ENCODE results near the gene PRPF19. TPM values are rescaled to one million over a fixed set of nuclear protein-coding genes. Genes with fewer than 3 reads are reported as not detected.

PRPF19 gene
- total and polyA plus RNA-seq, 2 of the 13 experiments (the other 11 are each of a cell fraction or from before 2014, with no cell fraction given): 27.4 to 91.1 TPM

- TF ChIP-seq GMEB1 (CRISPR knock-in tag; IDR thresholded peaks at IDR 0.05; ENCODE audit: borderline replicate concordance) (no peak), ZNF33B (CRISPR knock-in tag; IDR thresholded peaks at IDR 0.05) (0 out of 2 replicates have a peak, but pooled peaks have one; percentile 49), ZNF121 (CRISPR knock-in tag; IDR thresholded peaks at IDR 0.05) (no peak), ZNF326 (CRISPR knock-in tag; IDR thresholded peaks at IDR 0.05; ENCODE audit: borderline replicate concordance) (no peak), FOXK1 (CRISPR knock-in tag; IDR thresholded peaks at IDR 0.05; ENCODE audit: borderline replicate concordance, low read depth) (no peak), ZBTB7B (CRISPR knock-in tag; IDR thresholded peaks at IDR 0.05) (no peak), HHEX (CRISPR knock-in tag; IDR thresholded peaks at IDR 0.05) (peak; percentile 70), TFDP1 (CRISPR knock-in tag; IDR thresholded peaks at IDR 0.05; ENCODE audit: borderline replicate concordance) (no peak), ZGPAT (CRISPR knock-in tag; IDR thresholded peaks at IDR 0.05) (peak; percentile 60; the same call in 1 of the 2 replicates), SNAPC4 (CRISPR knock-in tag; IDR thresholded peaks at IDR 0.05) (no peak), ZBTB39 (CRISPR knock-in tag; IDR thresholded peaks at IDR 0.05) (0 out of 2 replicates have a peak, but pooled peaks have one; percentile 56), KDM4B (CRISPR knock-in tag; IDR thresholded peaks at IDR 0.05) (no peak), ZNF317 (CRISPR knock-in tag; IDR thresholded peaks at IDR 0.05) (no peak), ZFP1 (CRISPR knock-in tag; IDR thresholded peaks at IDR 0.05) (no peak), NFIC (IDR thresholded peaks at IDR 0.05; ENCODE audit: low read length) (peak; percentile 65; the same call in 1 of the 2 replicates), ZNF816 (CRISPR knock-in tag; IDR thresholded peaks at IDR 0.05; ENCODE audit: borderline replicate concordance) (peak; percentile 32; the same call in 1 of the 2 replicates), ZNF263 (CRISPR knock-in tag; IDR thresholded peaks at IDR 0.05) (no peak), SRSF9 (IDR thresholded peaks at IDR 0.05; ENCODE audit: borderline replicate concordance, insufficient read depth, low read depth, low read length, poor library complexity, severe bottlenecking) (no peak), SIX4 (CRISPR knock-in tag; IDR thresholded peaks at IDR 0.05) (peak; percentile 78; the same call in 1 of the 2 replicates), SPEN (CRISPR knock-in tag; IDR thresholded peaks at IDR 0.05; ENCODE audit: low read depth) (no peak)
Measured at GRCh38 chr11:60844870-60845221, 61.5 kb downstream of the PRPF19 start (continued).

Measured in HepG2 (cell line).